ENCODE measurements around the gene RBPJL. TPM values are rescaled to one million over a fixed set of nuclear protein-coding genes. Genes with fewer than 3 reads are reported as not detected.

RBPJL gene
- total RNA-seq, 1 donor from 2014 or later = not detected

DNA sequence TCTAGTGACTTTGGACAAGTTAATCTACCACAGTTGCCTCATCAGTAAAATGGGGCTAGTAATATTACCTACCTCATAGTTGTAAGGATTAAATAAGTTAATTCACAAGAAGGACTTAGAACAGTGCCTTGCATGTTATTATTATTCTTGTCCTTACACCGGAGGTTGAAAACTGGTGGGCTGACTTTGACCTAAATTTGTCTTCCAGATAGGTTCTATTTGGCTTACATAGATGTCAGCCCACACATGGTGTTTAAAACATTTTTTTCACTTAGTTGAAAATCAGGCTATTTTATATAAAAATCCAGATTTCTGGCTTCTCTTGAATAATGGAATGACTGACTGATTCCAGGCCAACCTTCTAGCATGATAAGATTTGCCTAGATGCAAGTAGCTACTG is 59.6 kb downstream of the RBPJL start:
- no peak for ATAC-seq
- DNase-seq = no peak
- Histone ChIP-seq H3K27me3 (ENCODE audit: low read depth) (no peaks in the 10 kb centered on the region), H3K36me3 (peaks cover 37% of the 10 kb centered on the region), H3K4me1 (peaks cover 59% of the 10 kb centered on the region), H3K4me3 (no peak overlapping the region), H3K9me3 (no peaks in the 10 kb centered on the region), H3K27ac (no peak overlapping the region)
- TF ChIP-seq, protein P1, sequence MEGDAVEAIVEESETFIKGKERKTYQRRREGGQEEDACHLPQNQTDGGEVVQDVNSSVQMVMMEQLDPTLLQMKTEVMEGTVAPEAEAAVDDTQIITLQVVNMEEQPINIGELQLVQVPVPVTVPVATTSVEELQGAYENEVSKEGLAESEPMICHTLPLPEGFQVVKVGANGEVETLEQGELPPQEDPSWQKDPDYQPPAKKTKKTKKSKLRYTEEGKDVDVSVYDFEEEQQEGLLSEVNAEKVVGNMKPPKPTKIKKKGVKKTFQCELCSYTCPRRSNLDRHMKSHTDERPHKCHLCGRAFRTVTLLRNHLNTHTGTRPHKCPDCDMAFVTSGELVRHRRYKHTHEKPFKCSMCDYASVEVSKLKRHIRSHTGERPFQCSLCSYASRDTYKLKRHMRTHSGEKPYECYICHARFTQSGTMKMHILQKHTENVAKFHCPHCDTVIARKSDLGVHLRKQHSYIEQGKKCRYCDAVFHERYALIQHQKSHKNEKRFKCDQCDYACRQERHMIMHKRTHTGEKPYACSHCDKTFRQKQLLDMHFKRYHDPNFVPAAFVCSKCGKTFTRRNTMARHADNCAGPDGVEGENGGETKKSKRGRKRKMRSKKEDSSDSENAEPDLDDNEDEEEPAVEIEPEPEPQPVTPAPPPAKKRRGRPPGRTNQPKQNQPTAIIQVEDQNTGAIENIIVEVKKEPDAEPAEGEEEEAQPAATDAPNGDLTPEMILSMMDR (IDR thresholded peaks at IDR 0.05) = no peak
- intact Hi-C loops (cut with DNase I) = no loop called here

DNA sequence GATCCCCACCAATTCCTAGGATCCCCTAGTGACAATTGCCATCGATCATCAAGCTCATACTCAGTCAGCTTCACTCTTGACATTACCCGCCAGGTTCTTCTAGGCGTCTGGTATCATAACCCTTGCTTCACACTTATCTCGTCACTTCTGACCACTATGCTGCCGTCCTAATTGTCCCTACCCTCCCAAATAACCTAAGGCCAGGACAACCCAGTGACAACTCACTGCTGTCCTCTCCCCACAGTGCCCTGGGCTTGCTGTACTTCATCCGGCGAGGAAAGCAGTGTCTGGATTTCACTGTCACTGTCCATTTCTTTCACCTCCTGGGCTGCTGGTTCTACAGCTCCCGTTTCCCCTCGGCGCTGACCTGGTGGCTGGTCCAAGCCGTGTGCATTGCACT is 60.0 kb downstream of the RBPJL start:
- Histone ChIP-seq H3K27ac (no peak overlapping the region), H3K9me3 (no peaks in the 10 kb centered on the region), H3K4me1 (peaks cover 54% of the 10 kb centered on the region), H3K4me3 (no peak overlapping the region), H3K36me3 (peaks cover 37% of the 10 kb centered on the region), H3K27me3 (ENCODE audit: low read depth) (no peaks in the 10 kb centered on the region)
- DNase-seq = no peak
- TF ChIP-seq, protein P1 (IDR thresholded peaks at IDR 0.05) = no peak
- ATAC-seq = no peak
- intact Hi-C loops (cut with DNase I) = no loop called here

DNA sequence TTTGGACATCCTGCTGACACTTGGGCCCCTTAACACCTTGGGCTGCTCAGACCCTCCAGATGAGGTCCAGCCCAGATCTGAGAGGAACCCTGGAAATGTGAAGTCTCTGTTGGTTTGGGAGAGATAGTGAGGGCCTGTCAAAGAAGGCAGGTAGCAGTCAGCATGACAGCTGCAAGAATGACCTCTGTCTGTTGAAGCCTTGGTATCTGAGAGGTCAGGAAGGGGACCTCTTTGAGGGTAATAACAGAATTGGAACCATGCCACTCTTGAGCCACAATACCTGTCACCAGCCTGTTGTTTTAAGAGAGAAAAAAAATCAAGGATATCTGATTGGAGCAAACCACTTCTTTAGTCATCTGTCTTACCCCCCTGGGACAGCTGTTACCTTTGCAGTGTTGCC is 60.5 kb downstream of the RBPJL start:
- TF ChIP-seq, protein P1 (IDR thresholded peaks at IDR 0.05) = no peak
- H3K9me3 ChIP-seq = no peaks in the 10 kb centered on the region
- no peak overlapping the region for H3K4me3 ChIP-seq
- peaks cover 37% of the 10 kb centered on the region for H3K36me3 ChIP-seq
- DNase-seq (no peak), ATAC-seq (no peak)
- H3K27ac ChIP-seq = no peak overlapping the region
- H3K27me3 ChIP-seq (ENCODE audit: low read depth) = no peaks in the 10 kb centered on the region
- intact Hi-C loops (cut with DNase I) = no loop called here
- peaks cover 53% of the 10 kb centered on the region for H3K4me1 ChIP-seq

Other genes with a start within 250 kb of the RBPJL start
- 3.5 TPM for gene KCNS1, start 205.7 kb upstream of the RBPJL start, total RNA-seq
- 1.6 TPM for gene WFDC5, start 191.7 kb upstream of the RBPJL start, total RNA-seq
- 3.9 TPM for gene WFDC12, start 182.4 kb upstream of the RBPJL start, total RNA-seq
- gene PI3, start 131.9 kb upstream of the RBPJL start, total RNA-seq = 9.2 TPM
- not detected for gene SEMG1, start 99.8 kb upstream of the RBPJL start, total RNA-seq
- not detected for gene SEMG2, start 85.5 kb upstream of the RBPJL start, total RNA-seq
- 1,714 TPM for gene SLPI, start 52.3 kb upstream of the RBPJL start, total RNA-seq
- not detected for gene MATN4, start 1.5 kb downstream of the RBPJL start, total RNA-seq
- 259 TPM for gene SDC4, start 41.6 kb downstream of the RBPJL start, total RNA-seq
- 69.3 TPM for gene SYS1, start 56.3 kb downstream of the RBPJL start, total RNA-seq
- gene TP53TG5, start 71.5 kb downstream of the RBPJL start, total RNA-seq = not detected
- 82.2 TPM for gene DBNDD2, start 101.4 kb downstream of the RBPJL start, total RNA-seq
- gene PIGT, start 109.3 kb downstream of the RBPJL start, total RNA-seq = 78.7 TPM
- 172 TPM for gene WFDC2, start 162.9 kb downstream of the RBPJL start, total RNA-seq
- not detected for gene SPINT3, start 208.8 kb downstream of the RBPJL start, total RNA-seq
- not detected for gene WFDC6, start 232.6 kb downstream of the RBPJL start, total RNA-seq
- 0.38 TPM for gene EPPIN, start 240.6 kb downstream of the RBPJL start, total RNA-seq